Sigmoid colon (tissue), 3 donors: ENCODE data around the gene PPFIBP2.

Experiments used
- POLR2A ChIP-seq, 2 donors: fragments of 450-650 bp; IDR thresholded peaks; one replicate each; pipeline ENCODE4 v1.6.1; 2016; ENCODE audit warnings: antibody characterized with exemption in 2 of 2, mild to moderate bottlenecking in 2 of 2, moderate library complexity in 2 of 2
- TF ChIP-seq, protein P1 (sequence below), 4 experiments: fragments of 450-650 bp in 3 of 4; fragments of 200-600 bp in 1 of 4; IDR thresholded peaks; one replicate each; pipeline ENCODE4 v1.5.1; 2016 to 2019; ENCODE audit warnings: antibody characterized with exemption in 4 of 4, mild to moderate bottlenecking in 3 of 4, moderate library complexity in 2 of 4

DNA sequence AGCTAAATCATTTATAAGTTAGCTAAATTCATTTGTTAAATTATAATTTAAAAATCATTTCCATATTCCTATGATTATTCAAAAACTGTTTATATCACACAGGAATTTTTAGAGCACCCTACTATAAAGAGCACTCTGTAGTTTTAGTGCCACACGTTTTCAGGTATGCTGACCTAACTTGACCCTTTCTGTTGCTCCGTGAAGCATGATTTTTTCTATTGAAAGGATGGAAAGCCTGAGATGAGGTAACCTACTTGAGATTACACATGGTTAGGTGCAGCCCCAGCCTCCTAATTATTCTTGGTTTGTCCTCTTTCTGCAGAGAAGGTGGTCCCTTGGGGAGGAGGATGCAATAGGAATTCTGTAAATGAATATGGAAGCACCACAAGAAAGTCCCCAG lies 72.6 kb downstream of the PPFIBP2 start:
- no peak for TF ChIP-seq POLR2A (IDR thresholded peaks at IDR 0.05)
- TF ChIP-seq, protein P1, sequence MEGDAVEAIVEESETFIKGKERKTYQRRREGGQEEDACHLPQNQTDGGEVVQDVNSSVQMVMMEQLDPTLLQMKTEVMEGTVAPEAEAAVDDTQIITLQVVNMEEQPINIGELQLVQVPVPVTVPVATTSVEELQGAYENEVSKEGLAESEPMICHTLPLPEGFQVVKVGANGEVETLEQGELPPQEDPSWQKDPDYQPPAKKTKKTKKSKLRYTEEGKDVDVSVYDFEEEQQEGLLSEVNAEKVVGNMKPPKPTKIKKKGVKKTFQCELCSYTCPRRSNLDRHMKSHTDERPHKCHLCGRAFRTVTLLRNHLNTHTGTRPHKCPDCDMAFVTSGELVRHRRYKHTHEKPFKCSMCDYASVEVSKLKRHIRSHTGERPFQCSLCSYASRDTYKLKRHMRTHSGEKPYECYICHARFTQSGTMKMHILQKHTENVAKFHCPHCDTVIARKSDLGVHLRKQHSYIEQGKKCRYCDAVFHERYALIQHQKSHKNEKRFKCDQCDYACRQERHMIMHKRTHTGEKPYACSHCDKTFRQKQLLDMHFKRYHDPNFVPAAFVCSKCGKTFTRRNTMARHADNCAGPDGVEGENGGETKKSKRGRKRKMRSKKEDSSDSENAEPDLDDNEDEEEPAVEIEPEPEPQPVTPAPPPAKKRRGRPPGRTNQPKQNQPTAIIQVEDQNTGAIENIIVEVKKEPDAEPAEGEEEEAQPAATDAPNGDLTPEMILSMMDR (IDR thresholded peaks at IDR 0.05) = no peak
